HPDE6-E6E7 (cell line): ENCODE measurements around the gene SLC44A1.

Source experiments
- DNase-seq: peaks from one replicate; pipeline ENCODE4 v3.0.0; 2011; ENCODE audit warnings: missing footprints; ENCODE audit errors: extremely low spot score

The SLC44A1 gene

DNA sequence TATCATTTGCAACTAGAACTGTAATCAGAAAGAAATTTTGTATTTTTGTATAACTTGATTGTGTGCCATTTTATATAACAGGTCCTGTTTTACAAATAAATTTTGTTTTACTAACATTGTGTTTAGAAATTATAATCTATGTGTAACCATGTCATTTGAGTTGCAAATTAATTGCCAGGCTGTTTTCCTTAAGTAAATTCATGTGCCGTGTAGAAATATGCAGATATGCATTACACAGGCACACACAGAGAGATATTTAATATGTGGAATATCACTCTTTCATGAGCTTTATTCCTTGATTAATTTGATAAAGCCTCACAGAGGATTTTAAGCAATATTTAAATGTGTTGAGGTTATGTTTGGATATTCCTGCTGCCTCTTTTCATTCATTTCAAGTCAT, 146.8 kb downstream of the SLC44A1 start:
- DNase-seq: no peak

DNA sequence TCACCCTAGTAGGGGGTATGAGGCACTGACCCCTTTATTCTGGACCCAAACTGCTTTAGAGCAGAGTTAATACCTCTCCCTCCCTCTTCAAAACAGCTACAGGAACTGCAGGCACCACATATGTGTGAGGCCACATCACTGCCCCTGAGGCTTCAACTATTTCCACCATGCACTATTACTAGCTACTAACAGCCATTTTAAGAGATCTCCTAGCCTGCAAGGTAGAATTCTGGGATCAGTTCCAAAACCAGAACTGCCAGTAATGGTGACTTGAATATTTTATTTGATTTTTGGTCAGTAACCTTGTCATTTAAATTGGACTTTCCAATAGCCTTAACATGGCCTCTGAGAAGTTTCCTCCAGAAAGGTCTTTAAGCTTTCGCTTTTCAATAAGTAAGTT, 148.1 kb downstream of the SLC44A1 start:
- no peak for DNase-seq

DNA sequence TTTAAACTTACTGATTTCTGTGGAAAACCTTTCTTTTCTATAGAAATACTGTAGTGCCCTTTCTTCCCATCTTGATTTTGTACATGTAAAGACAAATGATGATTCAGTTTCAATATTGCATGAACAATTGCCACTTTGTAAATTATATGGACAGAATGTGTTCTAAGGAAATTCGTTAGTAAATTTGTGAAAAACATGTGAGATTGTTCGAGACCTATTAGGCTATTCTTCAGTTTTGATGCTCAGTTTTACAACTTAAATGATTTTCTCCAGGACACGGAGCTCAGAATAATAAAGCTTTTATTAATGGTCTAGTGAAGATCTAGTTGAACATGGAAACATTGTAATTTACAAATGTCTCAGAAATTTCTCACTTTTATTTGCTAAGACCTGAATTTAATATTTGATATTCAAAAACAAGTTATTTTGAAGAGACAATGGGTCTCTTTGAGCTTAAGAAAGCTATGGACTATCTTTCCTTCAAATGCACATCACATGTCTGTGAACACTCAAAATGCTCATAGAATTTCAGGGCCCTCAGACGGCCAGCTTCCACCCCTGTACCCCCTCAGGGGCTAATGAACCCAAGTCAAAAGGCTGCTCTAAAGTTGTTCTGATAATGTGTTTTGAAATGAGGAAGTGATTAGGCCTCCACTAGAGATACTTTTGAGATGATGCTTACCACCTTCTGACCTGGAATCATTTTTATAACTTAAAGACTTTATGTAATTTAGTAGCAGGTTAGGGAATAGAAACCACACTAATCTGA, 149.3 kb downstream of the SLC44A1 start:
- no peak for DNase-seq

DNA sequence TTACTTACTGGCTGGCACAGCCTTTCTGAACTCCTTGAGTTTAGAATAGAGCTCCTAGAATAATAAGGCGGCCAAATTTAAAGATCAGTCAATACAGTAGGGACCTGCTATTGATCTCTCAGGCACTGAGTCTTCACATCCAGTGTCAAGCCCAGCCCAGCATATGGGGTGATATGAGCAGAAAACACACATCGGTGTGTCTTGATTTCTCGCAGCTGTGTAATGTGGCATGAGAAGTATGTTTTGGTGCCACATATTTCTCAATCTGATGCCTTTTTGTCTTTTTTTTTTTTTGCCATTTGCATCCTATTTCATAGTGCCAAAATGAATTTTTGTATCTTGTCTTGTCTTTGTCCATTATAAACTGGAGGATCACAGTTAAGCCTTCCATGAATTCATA, 152.0 kb downstream of the SLC44A1 start:
- no peak for DNase-seq

DNA sequence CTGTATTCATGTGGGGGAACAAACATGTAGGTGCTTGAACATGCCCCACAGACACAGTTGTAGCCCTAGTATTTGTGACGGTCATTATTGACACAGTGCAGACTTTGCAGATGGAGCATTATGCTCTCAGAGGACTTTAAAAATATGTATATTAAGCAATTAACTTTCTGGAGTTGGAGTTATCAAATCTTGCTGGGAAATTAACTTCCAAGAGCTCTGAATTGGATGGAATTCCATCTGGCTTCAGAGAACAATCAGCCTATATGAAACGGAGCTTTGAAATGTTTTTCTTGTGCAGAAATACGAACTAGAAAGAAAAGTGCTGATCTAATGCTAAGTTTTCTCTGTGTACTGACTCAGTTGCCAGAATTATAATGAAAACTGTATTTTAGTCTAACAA, 152.4 kb downstream of the SLC44A1 start:
- no peak for DNase-seq

DNA sequence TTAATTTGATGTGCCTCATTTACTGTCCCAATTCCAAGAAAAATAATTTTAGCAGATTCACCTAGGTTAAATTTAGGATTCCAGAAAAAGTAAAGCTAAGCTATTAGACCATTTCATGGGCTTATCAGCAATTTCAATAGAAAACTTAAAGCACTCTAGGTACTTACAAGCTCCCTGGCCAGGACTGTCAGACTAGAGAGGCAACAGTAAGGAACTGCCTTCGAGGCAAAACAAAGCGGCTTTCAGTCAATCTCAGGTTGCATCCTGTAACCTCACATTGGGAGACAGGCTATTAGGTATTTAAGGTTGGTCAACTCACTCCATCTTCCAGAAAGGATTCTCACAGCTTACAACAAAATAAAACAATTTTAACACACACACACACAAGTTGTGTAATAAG, 154.7 kb downstream of the SLC44A1 start:
- DNase-seq: no peak

DNA sequence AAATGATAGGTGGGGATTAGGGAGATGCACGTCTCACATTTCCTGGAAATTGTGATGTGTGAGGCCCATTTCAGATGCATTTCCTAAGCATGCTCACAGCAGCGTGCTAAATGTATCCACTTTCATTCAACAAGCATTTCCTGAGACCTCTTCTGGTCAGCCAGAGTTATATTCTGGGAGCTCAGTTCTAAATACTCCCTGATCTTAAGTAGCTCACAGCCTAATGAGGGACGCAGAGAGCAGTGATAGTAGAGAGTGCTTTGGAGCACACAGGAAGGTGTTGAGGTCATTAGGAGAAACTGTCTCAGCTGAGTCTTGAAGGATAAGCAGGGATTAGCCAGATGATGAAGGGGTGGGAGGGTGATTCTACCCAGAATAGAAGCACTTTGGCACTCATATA, 157.2 kb downstream of the SLC44A1 start:
- DNase-seq: no peak

DNA sequence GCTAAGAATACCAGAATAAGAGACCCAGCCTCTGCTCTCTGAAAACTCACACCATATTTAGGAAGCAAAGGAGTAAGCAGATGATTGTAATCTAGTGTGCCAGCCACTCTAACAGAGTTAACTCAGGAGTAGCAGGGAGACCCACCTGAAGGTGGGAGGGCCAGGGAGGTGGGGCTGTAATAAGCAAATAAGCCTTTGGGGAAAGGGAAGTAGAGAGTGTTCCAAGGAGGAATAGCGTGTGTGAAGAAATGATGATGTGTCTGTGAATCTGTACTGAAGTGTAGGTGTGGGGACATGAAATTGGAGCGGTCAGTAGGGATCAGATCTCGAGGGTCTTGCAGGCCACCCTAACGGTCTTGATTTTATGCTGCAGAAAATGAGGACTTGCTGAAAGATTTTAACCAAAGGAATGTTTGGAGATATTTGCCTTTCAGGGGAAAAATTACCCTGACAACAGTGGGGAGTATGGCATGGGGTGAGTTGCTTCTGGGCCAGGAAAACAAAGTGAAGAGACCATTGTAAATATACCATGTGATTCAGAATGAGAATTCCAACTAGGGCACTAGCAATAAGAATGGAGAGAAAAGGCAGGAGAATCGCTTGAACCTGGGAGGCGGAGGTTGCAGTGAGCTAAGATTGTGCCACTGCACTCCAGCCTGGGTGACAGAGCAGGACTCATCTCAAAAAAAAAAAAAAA, 159.2 kb downstream of the SLC44A1 start:
- DNase-seq: no peak

DNA sequence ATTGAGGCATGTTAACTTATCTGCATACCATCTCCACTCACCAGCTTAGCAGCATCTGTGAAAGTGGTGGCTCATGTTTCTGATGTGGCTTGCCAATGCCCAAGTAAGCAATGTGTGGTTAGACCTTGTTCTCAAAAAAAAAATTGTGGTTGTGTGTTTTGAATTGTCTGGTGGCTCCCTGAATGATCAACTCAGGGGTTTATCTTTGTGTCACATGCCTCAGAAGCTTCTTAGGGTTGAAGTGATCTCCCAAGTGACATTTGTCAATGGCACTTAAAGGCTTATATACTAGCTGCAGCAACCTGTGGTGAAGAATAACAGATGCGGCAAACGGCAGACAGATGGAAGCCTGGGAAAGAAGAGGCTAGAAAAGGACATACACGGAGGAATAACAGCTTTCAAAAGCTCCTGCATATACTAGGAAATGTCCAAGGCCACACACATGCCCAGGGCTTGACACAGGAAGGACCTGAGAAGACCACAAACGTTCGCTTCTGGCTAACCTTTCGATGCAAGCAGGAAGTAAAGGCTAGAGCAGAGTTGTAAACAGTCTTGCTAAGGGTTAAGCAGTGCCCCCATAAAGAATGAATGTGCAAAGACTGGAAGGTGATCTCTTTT, 161.2 kb downstream of the SLC44A1 start:
- no peak for DNase-seq

DNA sequence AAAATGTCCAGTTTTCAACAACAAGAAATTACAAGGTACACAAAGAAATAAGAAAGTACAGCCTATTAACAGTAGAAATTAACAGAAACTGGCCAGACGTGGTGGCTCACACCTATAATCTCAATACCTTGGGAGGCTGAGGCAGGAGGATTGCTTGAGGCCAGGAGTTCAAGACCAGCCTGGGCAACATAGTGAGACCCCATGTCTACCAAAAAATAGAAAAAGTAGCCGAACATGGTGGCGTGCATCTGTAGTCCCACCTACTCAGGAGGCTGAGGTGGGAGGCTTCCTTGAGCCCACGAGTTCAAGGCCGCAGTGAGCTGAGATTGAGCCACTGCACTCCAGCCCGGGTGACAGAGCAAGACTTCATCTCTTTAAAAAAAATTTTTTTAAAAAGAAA, 161.9 kb downstream of the SLC44A1 start:
- DNase-seq: no peak

DNA sequence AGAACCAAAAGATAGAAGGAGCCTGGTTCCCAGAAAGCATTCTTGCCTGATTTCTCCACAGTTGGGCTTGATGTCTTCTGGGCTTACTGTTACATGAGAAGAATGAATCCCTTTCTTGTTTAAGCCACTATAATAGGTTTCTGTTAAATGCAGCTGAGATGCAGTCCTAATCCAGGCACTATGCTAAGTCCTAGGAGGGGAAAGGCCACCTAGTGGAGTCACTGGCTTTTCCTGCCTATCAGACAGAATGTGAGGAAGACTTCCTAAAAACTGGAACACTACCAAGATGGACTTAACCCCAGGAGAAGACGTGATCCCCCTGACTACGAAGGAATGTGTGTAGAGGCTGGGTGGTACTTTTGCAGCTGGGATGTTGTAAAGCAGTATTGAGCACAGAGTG, 169.1 kb downstream of the SLC44A1 start:
- no peak for DNase-seq

DNA sequence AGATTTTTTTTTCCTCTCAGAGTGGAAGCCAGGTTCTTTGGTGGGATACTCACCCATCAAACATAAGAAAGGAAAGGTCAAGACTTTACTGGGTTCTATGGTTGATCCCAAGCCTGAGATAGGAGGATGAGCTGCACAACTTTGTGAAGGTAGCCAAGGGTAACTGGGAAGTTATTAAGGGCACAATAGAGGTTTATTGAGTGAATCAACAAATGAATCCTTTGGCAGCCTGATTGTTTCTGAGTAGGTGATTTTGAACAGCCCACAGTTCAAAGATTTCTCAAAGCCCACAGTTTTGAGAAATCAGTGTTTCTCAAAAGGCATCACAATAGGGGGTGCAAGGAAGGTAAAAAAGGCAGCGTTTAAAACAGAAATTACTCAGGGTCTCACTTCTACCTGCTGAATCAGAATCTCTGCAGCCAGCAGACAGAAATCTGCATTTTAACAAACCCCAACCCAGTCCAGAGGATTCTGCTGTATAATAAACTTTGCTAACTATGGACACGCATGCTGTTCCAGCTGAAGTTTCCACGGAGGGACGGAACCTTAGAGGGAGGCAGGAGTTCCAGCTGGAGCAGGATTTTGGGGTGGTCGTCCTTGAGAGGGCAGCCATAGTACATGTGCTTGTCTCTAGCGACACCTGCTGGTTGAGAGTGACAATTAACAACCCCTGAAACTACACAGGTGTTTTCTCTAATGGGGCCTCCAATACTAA, 170.7 kb downstream of the SLC44A1 start:
- peak; percentile 37 for DNase-seq

DNA sequence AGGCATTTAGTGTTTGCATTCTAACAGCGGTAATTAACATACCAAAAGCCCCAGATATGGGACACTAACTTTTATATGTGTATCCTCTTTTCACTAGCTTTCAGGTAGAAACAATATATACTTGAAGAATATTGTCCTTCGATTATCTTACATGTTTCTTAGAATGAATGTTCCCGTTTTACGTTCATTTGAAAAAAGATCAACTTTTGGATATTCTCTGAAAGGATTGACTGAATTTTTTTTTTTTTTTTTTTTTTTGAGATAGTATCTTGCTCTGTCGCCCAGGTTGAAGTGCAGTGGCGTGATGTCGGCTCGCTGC, 171.2 kb downstream of the SLC44A1 start:
- no peak for DNase-seq

DNA sequence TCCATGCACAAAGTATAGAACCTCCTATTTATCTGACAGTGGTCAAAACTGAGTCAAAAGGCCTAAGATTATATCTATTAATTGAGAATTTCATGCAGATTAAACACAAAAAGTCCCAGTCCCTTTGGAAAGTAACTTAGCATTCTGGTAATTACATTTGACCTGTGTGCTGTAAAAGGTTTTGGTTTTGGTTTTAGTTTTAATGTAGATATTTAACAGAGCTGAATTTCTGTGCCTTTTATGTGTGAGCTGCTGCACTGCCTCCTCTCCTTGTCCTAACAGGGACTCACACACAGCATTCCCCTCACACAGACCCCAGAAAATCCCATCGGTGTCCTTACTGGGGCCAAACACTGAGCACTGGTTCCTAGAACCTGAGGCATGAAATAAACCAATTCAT, 172.4 kb downstream of the SLC44A1 start:
- no peak for DNase-seq

DNA sequence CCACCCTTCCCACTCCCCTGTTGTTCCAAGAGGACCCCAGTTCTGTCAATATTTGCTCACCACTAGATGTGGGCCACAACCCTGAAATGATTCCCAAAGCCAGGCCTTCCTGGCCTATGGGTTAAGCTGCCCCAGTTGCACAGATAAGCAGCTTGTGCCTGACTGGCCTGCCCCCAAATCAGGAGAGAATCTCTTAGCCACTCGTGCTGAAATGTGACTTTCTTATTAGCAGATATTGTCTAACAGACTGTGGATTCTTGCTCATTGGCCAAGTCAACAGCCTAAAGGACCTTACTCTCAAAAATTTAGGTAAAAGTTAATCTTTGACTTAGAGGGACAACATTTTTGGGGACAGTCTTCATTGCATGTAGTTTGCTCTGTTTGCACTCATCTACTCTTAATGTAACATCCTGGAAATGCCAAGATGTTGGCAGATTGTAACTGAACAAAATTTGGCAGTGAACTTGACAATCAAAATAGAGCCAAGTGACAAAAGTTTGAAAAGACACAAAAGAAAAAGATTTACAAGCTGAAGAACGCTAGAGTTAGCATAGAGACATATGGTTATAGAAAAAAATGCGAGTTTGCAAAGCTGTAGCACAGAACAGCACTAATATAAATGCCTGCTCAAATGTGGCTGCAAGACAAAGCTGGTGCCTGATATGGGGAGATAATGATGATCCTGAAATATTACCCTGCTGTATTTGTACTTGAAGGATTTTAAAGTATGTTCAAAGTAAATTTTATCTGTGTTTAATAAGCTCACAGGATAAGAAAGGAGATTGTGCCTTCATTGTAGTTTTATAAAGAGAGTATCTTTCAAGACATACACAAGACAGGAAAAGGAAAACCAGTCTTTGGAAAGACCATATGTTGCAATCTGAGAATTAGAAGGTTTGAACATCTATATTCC, 174.4 kb downstream of the SLC44A1 start:
- no peak for DNase-seq

DNA sequence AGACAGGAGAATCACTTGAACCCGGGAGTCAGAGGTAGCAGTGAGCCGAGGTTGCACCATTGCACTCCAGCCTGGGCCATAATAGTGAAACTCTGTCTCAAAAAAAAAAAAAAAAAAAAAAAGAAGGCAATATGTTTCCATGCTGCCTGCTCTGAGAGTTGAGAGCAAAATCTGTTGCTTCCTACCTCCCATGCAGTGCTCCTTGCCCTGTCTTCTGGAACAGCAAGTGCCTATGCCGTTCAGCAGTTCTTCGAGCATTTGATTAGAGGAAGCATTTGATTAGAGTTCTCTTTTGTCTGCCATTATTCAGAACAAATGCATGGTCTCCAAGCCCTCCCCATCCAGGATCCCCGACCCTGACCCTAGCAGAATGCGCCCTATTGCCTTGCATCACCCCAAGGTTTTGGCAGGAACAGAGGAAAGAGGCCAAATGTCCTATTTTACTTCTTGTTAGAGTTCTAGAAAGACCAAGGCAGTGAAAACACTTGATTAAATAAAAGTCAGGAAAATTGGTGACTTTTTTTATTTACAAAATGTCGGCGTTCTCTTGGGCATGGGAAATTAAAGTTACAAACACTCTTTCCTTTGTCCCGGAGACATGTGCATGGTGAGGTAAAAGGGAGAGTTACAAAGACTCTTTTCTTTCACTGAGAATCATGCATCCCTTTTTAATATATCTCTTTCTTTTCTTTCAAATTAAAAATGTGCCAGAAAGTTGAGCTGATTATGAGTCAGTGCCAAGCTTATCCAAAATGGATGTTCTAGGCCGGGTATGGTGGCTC, 175.6 kb downstream of the SLC44A1 start:
- no peak for DNase-seq

DNA sequence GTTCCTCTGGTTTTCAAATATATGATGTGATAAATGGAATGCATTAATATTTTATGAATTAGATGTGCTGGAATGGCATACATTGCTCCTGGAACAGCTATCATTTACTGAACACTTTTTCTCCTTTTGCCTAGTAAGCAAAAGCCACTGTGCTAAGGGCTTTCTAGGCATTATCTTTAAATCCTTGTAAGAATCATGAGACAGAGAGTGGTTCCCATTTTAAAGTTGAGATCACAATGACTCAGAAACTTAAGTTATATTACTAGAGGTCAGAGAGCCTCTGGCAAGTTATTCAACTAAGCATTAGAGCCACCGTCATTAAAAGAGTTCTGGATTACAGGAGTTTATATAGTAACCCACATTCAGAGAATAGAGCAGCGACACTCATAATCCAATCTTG, 176.7 kb downstream of the SLC44A1 start:
- DNase-seq: no peak

DNA sequence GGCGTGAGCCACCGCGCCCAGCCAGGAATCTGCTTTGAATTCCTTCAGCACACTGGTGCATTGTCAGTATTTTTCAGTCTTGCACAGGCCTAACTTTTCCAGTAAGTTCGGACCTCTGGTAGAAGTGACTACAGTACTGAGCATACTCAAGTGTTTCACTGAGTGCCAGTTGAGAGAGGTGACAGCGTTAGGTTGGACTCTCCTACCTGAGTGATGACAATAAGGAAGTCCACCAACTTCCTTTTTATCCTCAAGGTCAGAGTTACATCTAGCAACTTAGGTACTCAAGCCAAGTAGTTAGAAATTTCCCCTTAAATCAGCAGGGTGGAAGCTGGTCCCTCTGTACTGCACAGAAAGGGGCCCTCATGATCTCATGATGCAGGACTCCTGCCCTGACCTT, 177.4 kb downstream of the SLC44A1 start:
- DNase-seq: no peak

DNA sequence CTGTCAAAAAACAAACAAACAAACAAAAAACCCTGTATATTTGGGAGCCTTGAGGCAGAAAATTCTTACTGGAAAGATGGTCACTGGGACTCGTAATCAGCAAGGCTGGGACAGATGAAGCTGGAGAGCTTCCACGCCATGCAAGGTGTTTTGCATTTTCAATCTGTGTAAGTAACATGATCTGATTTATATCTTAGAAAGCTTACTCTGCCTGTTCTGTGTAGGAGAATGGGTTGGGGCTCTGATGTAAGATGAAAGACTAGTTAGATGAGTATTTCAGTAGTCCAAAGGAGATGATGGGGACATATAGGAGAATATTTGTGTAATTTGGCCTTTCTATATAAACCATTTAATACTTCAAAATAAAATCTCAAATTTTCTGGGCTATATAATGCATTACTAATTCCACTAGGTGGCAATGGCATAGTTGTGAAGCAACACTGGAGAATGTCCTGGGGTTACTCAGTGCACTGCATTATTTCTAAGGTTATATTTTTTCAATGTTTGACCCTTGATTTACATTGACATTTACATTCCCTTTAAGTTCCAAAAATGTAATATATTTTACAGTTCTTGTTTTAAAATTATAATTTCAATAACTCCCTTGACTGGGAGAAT, 181.5 kb downstream of the SLC44A1 start:
- DNase-seq: no peak

DNA sequence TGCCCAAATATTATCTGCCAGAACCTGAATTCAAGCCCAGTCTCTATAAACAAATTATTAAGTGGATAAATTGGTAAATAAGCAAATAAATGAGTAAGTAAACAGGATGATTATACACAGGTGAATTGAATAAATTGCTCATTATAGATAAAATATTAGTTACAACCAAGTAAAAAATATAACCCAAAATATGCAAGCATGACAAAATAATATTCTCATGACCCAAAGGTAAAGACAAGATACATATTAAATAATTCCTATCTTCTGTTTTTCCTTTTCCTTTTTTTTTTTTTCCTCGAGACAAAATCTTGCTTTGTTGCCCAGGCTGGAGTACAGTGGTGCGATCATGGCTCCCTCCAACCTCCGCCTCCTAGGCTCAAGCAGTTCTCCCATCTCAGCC, 182.2 kb downstream of the SLC44A1 start:
- no peak for DNase-seq
